Sigmoid colon (tissue), 7 donors: ENCODE data around the gene GRID1. TPM values are rescaled to one million over a fixed set of nuclear protein-coding genes. Genes with fewer than 3 reads are reported as not detected.

Experiments
- DNase-seq: peaks from one replicate; pipeline ENCODE4 v3.0.0-alpha.2; 2019
- H3K27ac ChIP-seq, 4 donors: fragments of 200-600 bp; sonication (generic); one replicate each; pipeline ENCODE4 v1.5.1; 2016 to 2019; ENCODE audit warnings: mild to moderate bottlenecking in 1 of 4
- H3K27me3 ChIP-seq, 3 donors: fragments of 200-600 bp; sonication (generic); one replicate each; pipeline ENCODE4 v1.5.1; 2019; ENCODE audit warnings: mild to moderate bottlenecking in 1 of 3
- H3K36me3 ChIP-seq, 4 donors: fragments of 200-600 bp; sonication (generic); one replicate each; pipeline ENCODE4 v1.5.1; 2016 to 2019
- H3K4me1 ChIP-seq, 4 donors: fragments of 200-600 bp; sonication (generic); one replicate each; pipeline ENCODE4 v1.5.1; 2017 to 2019
- H3K4me3 ChIP-seq, 4 donors: fragments of 200-600 bp; sonication (generic); one replicate each; pipeline ENCODE4 v1.5.1; 2017 to 2019; ENCODE audit warnings: mild to moderate bottlenecking in 2 of 4, moderate library complexity in 1 of 4
- H3K9me3 ChIP-seq, 4 donors: fragments of 200-600 bp in 3 of 4; sonication (generic) in 3 of 4; one replicate each; pipeline versions ENCODE4 v1.5.1 to v1.6.1; 2013 to 2019
- EP300 ChIP-seq, 4 donors: sonication (generic); formaldehyde crosslinking; IDR thresholded peaks; one replicate each; pipeline ENCODE4 v1.6.1; 2017; ENCODE audit warnings: antibody characterized with exemption in 4 of 4
- POLR2A ChIP-seq, 2 donors: fragments of 450-650 bp; IDR thresholded peaks; one replicate each; pipeline ENCODE4 v1.6.1; 2016; ENCODE audit warnings: antibody characterized with exemption in 2 of 2, mild to moderate bottlenecking in 2 of 2, moderate library complexity in 2 of 2
- POLR2AphosphoS5 ChIP-seq, 4 donors: sonication (generic); formaldehyde crosslinking; IDR thresholded peaks; one replicate each; pipeline ENCODE4 v1.6.1; 2017; ENCODE audit warnings: antibody characterized with exemption in 4 of 4
- WGBS, 2 donors: extraction: QIAGEN DNeasy Blood & Tissue Kit; methylation state at CpG; one replicate each; pipeline ENCODE4 v1.1.7; 2013; 5-methylcytosine and 5-hydroxymethylcytosine counted together
- intact Hi-C: fragments of 100-400 bp; cut with DNase I; formaldehyde crosslinking; loops from one replicate; pipeline ENCODE4 v1.15.1; 2023
- polyA plus RNA-seq, 3 donors: library from polyadenylated mRNA; stranded (reverse); fragments of 200-250 nt; gene quantifications; one replicate each; pipeline ENCODE4 v1.2.3, GENCODE V29; 2013
- total RNA-seq, 4 donors: library from RNA; depleted of rRNA; stranded (reverse); fragments of >200 nt; gene quantifications; one replicate each; pipeline ENCODE4 v1.1.0, GENCODE V29; 2016
- TF ChIP-seq, protein P1 (sequence below), 4 experiments: fragments of 450-650 bp in 3 of 4; fragments of 200-600 bp in 1 of 4; IDR thresholded peaks; one replicate each; pipeline ENCODE4 v1.5.1; 2016 to 2019; ENCODE audit warnings: antibody characterized with exemption in 4 of 4, mild to moderate bottlenecking in 3 of 4, moderate library complexity in 2 of 4
- donor health status: healthy with polysubstance abuse.
- donor health status: Bipolar disorder and iron deficiency.
- donor health status: healthy.

GRID1 gene
- total and polyA plus RNA-seq, 7 donors: 0.66 to 4.7 (median 1.1) TPM; not detected in 2

DNA sequence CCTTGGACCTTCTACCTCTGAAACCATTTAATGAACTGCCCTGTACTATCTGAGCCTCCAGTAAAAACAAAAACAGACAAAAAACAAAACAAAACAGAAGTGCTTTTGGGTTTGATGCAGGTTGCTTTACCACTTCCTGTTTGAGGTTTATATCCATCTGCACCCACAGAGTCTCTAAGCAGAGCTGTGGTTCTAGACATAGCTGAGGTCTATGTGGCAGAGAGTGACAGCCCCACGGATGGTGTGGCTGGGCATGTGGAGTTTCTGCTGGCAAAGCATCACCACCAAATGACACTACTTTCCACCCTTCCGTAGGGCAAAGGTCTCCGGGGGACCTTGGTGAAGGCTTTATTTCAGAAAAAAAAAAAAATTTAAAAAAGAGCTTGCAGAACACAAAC lies 754.2 kb downstream of the GRID1 start:
- intact Hi-C loops: no loop called here
- TF ChIP-seq, protein P1, sequence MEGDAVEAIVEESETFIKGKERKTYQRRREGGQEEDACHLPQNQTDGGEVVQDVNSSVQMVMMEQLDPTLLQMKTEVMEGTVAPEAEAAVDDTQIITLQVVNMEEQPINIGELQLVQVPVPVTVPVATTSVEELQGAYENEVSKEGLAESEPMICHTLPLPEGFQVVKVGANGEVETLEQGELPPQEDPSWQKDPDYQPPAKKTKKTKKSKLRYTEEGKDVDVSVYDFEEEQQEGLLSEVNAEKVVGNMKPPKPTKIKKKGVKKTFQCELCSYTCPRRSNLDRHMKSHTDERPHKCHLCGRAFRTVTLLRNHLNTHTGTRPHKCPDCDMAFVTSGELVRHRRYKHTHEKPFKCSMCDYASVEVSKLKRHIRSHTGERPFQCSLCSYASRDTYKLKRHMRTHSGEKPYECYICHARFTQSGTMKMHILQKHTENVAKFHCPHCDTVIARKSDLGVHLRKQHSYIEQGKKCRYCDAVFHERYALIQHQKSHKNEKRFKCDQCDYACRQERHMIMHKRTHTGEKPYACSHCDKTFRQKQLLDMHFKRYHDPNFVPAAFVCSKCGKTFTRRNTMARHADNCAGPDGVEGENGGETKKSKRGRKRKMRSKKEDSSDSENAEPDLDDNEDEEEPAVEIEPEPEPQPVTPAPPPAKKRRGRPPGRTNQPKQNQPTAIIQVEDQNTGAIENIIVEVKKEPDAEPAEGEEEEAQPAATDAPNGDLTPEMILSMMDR (IDR thresholded peaks at IDR 0.05): no peak
- TF ChIP-seq POLR2AphosphoS5 (IDR thresholded peaks at IDR 0.05): no peak
- TF ChIP-seq EP300 (IDR thresholded peaks at IDR 0.05): no peak
- no peak for TF ChIP-seq POLR2A (IDR thresholded peaks at IDR 0.05)
- Histone ChIP-seq H3K9me3 (no peaks in the 10 kb centered on the region), H3K4me1 (no peaks in the 10 kb centered on the region), H3K27me3 (no peaks in the 10 kb centered on the region), H3K27ac (no peak overlapping the region), H3K36me3 (no peaks in the 10 kb centered on the region), H3K4me3 (no peak overlapping the region)
- 46 to 72% methylated on average over 3 of the region's 3 CpGs for WGBS, 2 donors
- DNase-seq: no peak

DNA sequence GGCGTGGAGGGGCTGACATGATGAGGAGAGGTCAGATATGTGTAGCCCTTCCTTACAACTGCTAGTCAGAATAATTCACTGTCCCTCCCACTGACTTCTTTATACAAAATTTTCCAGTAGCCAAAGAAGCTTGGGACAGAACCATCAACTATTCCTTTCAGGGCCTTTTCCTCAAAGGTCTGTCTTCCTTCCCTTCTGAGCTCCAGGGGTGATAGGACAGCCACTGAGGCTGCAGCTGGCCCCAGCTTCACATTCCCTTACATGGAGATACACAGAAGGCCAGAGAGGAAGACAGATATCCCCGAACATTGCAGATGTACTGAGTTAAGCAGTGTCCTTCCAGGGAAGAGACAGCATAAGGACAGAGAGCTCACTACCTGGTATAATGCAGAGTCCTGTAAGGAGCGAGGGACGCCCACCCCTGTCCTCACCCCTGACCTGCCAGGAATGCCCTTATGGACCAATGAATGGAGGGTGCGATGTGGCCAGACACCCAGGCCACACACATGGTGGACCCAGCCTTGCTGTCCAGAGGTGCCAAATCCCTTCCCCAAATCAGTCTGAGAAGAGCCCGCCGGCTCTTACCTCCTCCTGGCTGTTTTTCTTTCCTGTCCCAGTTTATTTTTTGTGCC lies 754.7 kb downstream of the GRID1 start:
- H3K27me3 ChIP-seq: no peaks in the 10 kb centered on the region
- WGBS, 2 donors: 81 to 88% methylated on average over 7 of the region's 7 CpGs
- H3K36me3 ChIP-seq: no peaks in the 10 kb centered on the region
- TF ChIP-seq EP300 (IDR thresholded peaks at IDR 0.05): no peak
- TF ChIP-seq POLR2A (IDR thresholded peaks at IDR 0.05): no peak
- TF ChIP-seq POLR2AphosphoS5 (IDR thresholded peaks at IDR 0.05): no peak
- TF ChIP-seq, protein P1 (IDR thresholded peaks at IDR 0.05): no peak
- no peak overlapping the region for H3K4me3 ChIP-seq
- no peaks in the 10 kb centered on the region for H3K4me1 ChIP-seq
- DNase-seq: no peak
- H3K27ac ChIP-seq: no peak overlapping the region
- intact Hi-C loops: no loop called here
- H3K9me3 ChIP-seq: no peaks in the 10 kb centered on the region

DNA sequence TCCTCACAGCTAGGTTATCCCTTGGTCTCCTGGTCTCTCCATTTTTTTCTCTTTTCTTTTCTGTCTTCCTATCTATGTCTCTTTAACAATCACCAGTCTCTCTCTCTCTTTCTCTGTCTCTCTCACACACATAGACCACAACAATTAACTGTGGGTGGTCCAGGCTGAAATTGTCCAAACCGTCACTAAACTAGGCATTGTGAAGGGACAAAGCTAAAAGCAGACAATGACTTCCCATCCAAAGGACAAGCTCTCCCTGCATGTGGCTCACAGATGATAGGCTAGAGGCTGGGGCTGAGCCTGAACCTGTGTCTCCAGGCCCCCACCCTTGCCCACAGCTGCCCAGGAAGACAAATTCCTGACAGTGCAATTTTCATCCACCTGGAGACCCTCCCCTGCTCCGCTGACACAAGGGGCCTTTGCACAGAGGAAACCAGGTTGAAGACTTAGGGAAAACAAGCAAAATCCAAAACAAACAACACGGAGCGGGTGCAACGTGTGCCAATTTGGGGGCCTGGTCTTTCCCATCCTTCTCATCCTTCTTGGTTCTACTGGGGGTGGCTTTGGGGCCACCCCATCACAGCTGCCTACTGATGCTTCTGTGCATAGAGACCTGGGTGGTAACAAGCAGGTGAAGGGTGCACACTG lies 755.4 kb downstream of the GRID1 start:
- H3K27me3 ChIP-seq: no peaks in the 10 kb centered on the region
- 84 to 92% methylated on average over 5 of the region's 5 CpGs for WGBS, 2 donors
- intact Hi-C loops: no loop called here
- H3K4me1 ChIP-seq: no peaks in the 10 kb centered on the region
- DNase-seq: no peak
- no peak for TF ChIP-seq EP300 (IDR thresholded peaks at IDR 0.05)
- TF ChIP-seq POLR2AphosphoS5 (IDR thresholded peaks at IDR 0.05): no peak
- TF ChIP-seq, protein P1 (IDR thresholded peaks at IDR 0.05): no peak
- TF ChIP-seq POLR2A (IDR thresholded peaks at IDR 0.05): no peak
- H3K36me3 ChIP-seq: no peaks in the 10 kb centered on the region
- H3K4me3 ChIP-seq: no peak overlapping the region
- H3K27ac ChIP-seq: no peak overlapping the region
- H3K9me3 ChIP-seq: no peaks in the 10 kb centered on the region

DNA sequence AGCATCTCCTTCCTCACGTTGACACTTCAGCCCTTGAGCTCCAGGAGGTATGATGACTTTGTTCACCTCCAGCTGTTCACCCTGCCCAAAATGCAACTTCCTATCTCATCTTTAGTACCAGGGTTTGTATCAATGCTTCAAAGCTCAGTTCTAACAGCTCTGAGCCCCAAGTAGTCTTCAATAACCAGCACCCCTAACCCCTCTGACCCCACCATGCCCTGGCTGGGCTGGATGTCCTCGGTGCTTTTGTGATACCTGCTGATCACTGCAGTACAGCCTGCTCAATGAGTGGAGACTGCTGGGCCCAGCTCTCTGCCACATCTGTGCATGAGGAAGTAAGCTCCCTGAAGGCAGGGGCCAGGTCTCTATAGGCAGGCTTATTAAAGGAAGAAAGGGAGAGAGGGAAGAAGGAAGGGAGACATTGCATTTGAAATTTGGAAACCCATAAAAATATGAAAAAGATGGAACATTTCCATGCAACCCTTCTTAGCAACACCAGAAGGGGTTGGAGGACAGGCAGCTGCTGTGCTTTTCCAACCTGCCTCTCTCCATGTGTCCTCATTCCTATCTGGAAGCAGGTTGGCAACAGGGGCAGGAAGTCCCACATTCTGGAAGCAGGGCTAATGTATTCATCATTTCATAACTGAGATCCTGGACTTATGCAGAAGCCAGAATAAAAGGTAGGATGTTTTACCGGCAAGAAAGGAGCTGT lies 756.1 kb downstream of the GRID1 start:
- DNase-seq: no peak
- no peaks in the 10 kb centered on the region for H3K4me1 ChIP-seq
- TF ChIP-seq POLR2A (IDR thresholded peaks at IDR 0.05) (no peak), POLR2AphosphoS5 (IDR thresholded peaks at IDR 0.05) (no peak), EP300 (IDR thresholded peaks at IDR 0.05) (no peak)
- TF ChIP-seq, protein P1 (IDR thresholded peaks at IDR 0.05): no peak
- intact Hi-C loops: no loop called here
- H3K27ac ChIP-seq: no peak overlapping the region
- H3K4me3 ChIP-seq: no peak overlapping the region
- H3K9me3 ChIP-seq: no peaks in the 10 kb centered on the region
- WGBS, 2 donors: 86 to 90% methylated on average over 3 of the region's 3 CpGs
- no peaks in the 10 kb centered on the region for H3K36me3 ChIP-seq
- H3K27me3 ChIP-seq: no peaks in the 10 kb centered on the region
